PC-3 (cell line): ENCODE measurements around the gene PAGR1. TPM values are rescaled to one million over a fixed set of nuclear protein-coding genes. Genes with fewer than 3 reads are reported as not detected.

Source experiments
- ATAC-seq: fragments of 200-7000 bp; cut with Tn5 transposase; 2 replicates; pipeline ENCODE4 v1.9.1; 2020; ENCODE audit warnings: mild to moderate bottlenecking, moderate library complexity
- BruUV-seq: library from RNA; stranded (reverse); fragments of 400-500 nt; replicated peaks from 2 replicates; lab custom pipeline; 2021; lab: Mats Ljungman, UMichigan
- CTCF ChIA-PET: fragments of 300-600 bp; sonication (Branson Sonifier 250); formaldehyde crosslinking; loops from one replicate; lab custom pipeline; 2022; ENCODE audit warnings: antibody characterized with exemption; lab: Charles Lee
- POLR2A ChIA-PET: fragments of 300-600 bp; sonication (Branson Sonifier 250); formaldehyde crosslinking; loops from one replicate; lab custom pipeline; 2022; ENCODE audit warnings: antibody characterized with exemption; ENCODE audit not compliant: unreplicated experiment; lab: Charles Lee
- DNase-seq: peaks from one replicate; pipeline ENCODE4 v3.0.0-alpha.2; 2015
- H2AFZ ChIP-seq: fragments of 300-600 bp; sonication (generic); 2 replicates; pipeline ENCODE4 v1.6.0; 2016; ENCODE audit warnings: antibody characterized with exemption, low read length
- H3F3A ChIP-seq: fragments of 300-600 bp; sonication (generic); one replicate; pipeline ENCODE4 v1.6.0; 2017; ENCODE audit warnings: antibody characterized with exemption, low read length, control low read depth, mild to moderate bottlenecking; ENCODE audit not compliant: unreplicated experiment
- H3K27ac ChIP-seq: fragments of 300-600 bp; sonication (generic); 2 replicates; pipeline ENCODE4 v1.5.1; 2016; ENCODE audit warnings: mild to moderate bottlenecking, low read length
- H3K27me3 ChIP-seq: fragments of 300-600 bp; sonication (generic); 2 replicates; pipeline ENCODE4 v1.6.1; 2016; ENCODE audit warnings: low read length, mixed read lengths
- H3K36me3 ChIP-seq: fragments of 300-600 bp; sonication (generic); 2 replicates; pipeline ENCODE4 v1.6.1; 2016; ENCODE audit warnings: low read depth, mixed run types, low read length, mixed read lengths
- H3K4me1 ChIP-seq: fragments of 300-600 bp; sonication (generic); 2 replicates; pipeline ENCODE4 v1.5.1; 2016; ENCODE audit warnings: low read length; ENCODE audit not compliant: insufficient read depth
- H3K4me2 ChIP-seq: fragments of 300-600 bp; sonication (generic); 2 replicates; pipeline ENCODE4 v1.6.0; 2016; ENCODE audit warnings: low read length
- H3K4me3 ChIP-seq: fragments of 300-600 bp; sonication (generic); 2 replicates; pipeline ENCODE4 v1.5.1; 2016; ENCODE audit warnings: mild to moderate bottlenecking, low read length, mixed read lengths
- H3K79me2 ChIP-seq: fragments of 300-600 bp; sonication (generic); 2 replicates; pipeline ENCODE4 v1.6.1; 2017; ENCODE audit warnings: low read length, mixed read lengths
- H3K9ac ChIP-seq: fragments of 300-600 bp; sonication (generic); 2 replicates; pipeline ENCODE4 v1.6.0; 2016; ENCODE audit warnings: mild to moderate bottlenecking, low read length
- H3K9me2 ChIP-seq: fragments of 300-600 bp; sonication (generic); replicated peaks from 2 replicates; pipeline ENCODE4 v1.6.1; 2016; ENCODE audit warnings: mixed run types, low read length, mixed read lengths
- H3K9me3 ChIP-seq: fragments of 300-600 bp; sonication (generic); 2 replicates; pipeline ENCODE4 v1.6.1; 2016; ENCODE audit warnings: low read length, mixed read lengths
- H4K20me1 ChIP-seq: fragments of 300-600 bp; sonication (generic); 2 replicates; pipeline ENCODE4 v1.6.1; 2016; ENCODE audit warnings: low read length, mixed read lengths
- EZH2 ChIP-seq: fragments of 300-600 bp; sonication (generic); IDR thresholded peaks from one replicate; pipeline ENCODE4 v1.6.1; 2017; ENCODE audit warnings: antibody characterized with exemption, mild to moderate bottlenecking, low read length; ENCODE audit not compliant: unreplicated experiment
- EZH2phosphoT487 ChIP-seq: fragments of 300-600 bp; sonication (generic); IDR thresholded peaks from 2 replicates; pipeline ENCODE4 v1.6.1; 2018; ENCODE audit warnings: mild to moderate bottlenecking, antibody characterized with exemption, low read length, borderline replicate concordance
- intact Hi-C: fragments of 100-400 bp; cut with micrococcal nuclease; formaldehyde crosslinking; loops from 2 replicates; pipeline ENCODE4 v1.9.0; 2023
- total RNA-seq: library from RNA; depleted of rRNA; stranded (reverse); fragments of >200 nt; gene quantifications from 2 replicates; pipeline ENCODE4 v1.2.3, GENCODE V29; 2014
- TF ChIP-seq, protein P1 (sequence below): fragments of 300-600 bp; sonication (generic); conservative IDR thresholded peaks from 2 replicates; pipeline ENCODE4 v1.5.1; 2017; ENCODE audit warnings: antibody characterized with exemption, low read depth, mild to moderate bottlenecking, low read length

PAGR1 gene
- total RNA-seq, 1 experiment from 2014 or later = 53.8 TPM

DNA sequence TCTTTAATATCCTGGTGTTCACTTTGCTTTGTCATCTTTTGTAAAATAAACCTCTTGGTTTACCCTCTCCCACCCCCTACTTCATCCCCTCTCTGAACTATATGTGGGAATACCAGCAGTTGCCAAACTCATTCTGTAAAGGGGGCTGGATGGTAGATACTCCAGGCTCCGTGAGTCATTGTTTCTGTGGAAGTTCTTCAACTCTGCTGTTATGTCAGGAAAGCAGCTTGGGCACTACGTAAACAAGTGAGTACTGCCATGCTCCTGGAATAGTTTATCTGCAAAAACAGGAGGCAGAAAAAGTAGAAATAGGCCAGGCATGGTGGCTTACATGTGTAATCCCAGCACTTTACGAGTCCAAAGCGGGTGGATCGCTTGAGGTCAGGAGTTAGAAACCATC is 21.9 kb downstream of the PAGR1 start:
- POLR2A ChIA-PET = no interaction called here
- no peak for ATAC-seq
- Histone ChIP-seq H3K9me3 (no peaks in the 10 kb centered on the region), H3K79me2 (no peaks in the 10 kb centered on the region), H3K9me2 (no peaks in the 10 kb centered on the region), H3K27me3 (no peaks in the 10 kb centered on the region), H3F3A (no peaks in the 10 kb centered on the region), H4K20me1 (no peaks in the 10 kb centered on the region), H3K4me2 (no peak overlapping the region), H3K27ac (no peak overlapping the region), H3K36me3 (no peaks in the 10 kb centered on the region), H3K9ac (no peak overlapping the region), H3K4me1 (no peaks in the 10 kb centered on the region), H3K4me3 (no peak overlapping the region), H2AFZ (no peak overlapping the region)
- DNase-seq = no peak
- intact Hi-C loops = no loop called here
- TF ChIP-seq EZH2 (no peak), EZH2phosphoT487 (no peak)
- TF ChIP-seq, protein P1, sequence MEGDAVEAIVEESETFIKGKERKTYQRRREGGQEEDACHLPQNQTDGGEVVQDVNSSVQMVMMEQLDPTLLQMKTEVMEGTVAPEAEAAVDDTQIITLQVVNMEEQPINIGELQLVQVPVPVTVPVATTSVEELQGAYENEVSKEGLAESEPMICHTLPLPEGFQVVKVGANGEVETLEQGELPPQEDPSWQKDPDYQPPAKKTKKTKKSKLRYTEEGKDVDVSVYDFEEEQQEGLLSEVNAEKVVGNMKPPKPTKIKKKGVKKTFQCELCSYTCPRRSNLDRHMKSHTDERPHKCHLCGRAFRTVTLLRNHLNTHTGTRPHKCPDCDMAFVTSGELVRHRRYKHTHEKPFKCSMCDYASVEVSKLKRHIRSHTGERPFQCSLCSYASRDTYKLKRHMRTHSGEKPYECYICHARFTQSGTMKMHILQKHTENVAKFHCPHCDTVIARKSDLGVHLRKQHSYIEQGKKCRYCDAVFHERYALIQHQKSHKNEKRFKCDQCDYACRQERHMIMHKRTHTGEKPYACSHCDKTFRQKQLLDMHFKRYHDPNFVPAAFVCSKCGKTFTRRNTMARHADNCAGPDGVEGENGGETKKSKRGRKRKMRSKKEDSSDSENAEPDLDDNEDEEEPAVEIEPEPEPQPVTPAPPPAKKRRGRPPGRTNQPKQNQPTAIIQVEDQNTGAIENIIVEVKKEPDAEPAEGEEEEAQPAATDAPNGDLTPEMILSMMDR = no peak
- CTCF ChIA-PET = interaction anchor here (0.6 kb wide), 1 partner anchor 21 kb away, joined by 3 read pairs; no protein-coding TSS in a partner anchor
- BruUV-seq = no TSS peak

DNA sequence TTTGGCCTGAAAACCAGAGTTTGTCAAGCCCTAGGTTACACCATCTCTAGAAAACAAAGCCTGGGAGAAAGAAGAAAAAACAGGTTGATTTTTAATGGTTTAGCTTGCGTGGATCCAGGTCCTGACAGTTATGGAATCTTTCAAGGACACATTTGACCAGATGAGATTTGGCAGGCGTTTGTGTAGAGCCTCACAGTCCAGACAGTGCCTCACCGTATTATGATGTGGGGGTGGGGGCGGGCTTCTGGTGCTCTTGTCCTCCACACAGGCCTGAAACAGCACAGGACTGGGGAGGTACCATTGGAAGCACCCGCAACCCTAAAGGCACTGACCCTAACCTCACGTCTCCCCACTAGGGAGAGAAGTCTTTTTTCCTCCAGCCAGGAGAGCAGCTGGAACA is 23.9 kb downstream of the PAGR1 start:
- no peak overlapping the region for H3K4me2 ChIP-seq

DNA sequence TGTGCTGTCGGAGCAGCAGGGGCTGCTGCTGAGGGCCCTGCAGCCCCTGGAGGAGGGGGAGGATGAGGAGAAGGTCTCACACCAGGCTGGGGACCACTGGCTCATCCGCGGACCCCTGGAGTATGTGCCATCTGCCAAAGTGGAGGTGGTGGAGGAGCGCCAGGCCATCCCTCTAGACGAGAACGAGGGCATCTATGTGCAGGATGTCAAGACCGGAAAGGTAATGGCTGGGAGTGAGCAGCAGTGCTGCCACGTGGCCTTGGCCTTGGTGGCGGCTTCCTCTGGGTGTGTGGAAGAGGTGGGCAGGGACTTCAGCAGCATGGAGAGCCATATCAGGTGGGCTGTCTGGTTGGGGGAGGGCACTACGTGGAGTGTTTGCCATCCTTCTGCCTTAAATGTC is 24.3 kb downstream of the PAGR1 start:
- Histone ChIP-seq H3K4me1 (no peaks in the 10 kb centered on the region), H3K36me3 (no peaks in the 10 kb centered on the region), H3K4me3 (no peak overlapping the region), H3K27ac (no peak overlapping the region), H3K79me2 (no peaks in the 10 kb centered on the region), H3K27me3 (no peaks in the 10 kb centered on the region), H4K20me1 (no peaks in the 10 kb centered on the region), H3K4me2 (no peak overlapping the region), H3K9ac (no peak overlapping the region), H3K9me2 (no peaks in the 10 kb centered on the region), H3K9me3 (no peaks in the 10 kb centered on the region), H2AFZ (no peak overlapping the region), H3F3A (no peaks in the 10 kb centered on the region)
- CTCF ChIA-PET = no interaction called here
- TF ChIP-seq, protein P1 = no peak
- TF ChIP-seq EZH2 (no peak), EZH2phosphoT487 (no peak)
- no TSS peak for BruUV-seq
- intact Hi-C loops = no loop called here
- DNase-seq (no peak), ATAC-seq (no peak)
- POLR2A ChIA-PET = no interaction called here

More for the DNA sequence above, 23.9 kb downstream of the PAGR1 start:
- H3K4me1 ChIP-seq = no peaks in the 10 kb centered on the region
- no TSS peak for BruUV-seq
- no peak overlapping the region for H3K4me3 ChIP-seq
- no peaks in the 10 kb centered on the region for H3F3A ChIP-seq
- no peaks in the 10 kb centered on the region for H3K79me2 ChIP-seq
- H3K36me3 ChIP-seq = no peaks in the 10 kb centered on the region
- POLR2A ChIA-PET = no interaction called here
- TF ChIP-seq, protein P1 = no peak
- TF ChIP-seq EZH2phosphoT487 (no peak), EZH2 (no peak)
- H3K27ac ChIP-seq = no peak overlapping the region
- no peaks in the 10 kb centered on the region for H3K27me3 ChIP-seq
- CTCF ChIA-PET = interaction anchor here (0.7 kb wide), 1 partner anchor 31 kb away, joined by 6 read pairs; no protein-coding TSS in a partner anchor
- H3K9me2 ChIP-seq = no peaks in the 10 kb centered on the region
- intact Hi-C loops = no loop called here
- ATAC-seq (no peak), DNase-seq (no peak)
- H2AFZ ChIP-seq = no peak overlapping the region
- no peak overlapping the region for H3K9ac ChIP-seq
- H3K9me3 ChIP-seq = no peaks in the 10 kb centered on the region
- H4K20me1 ChIP-seq = no peaks in the 10 kb centered on the region
